OCI-LY7 (cell line): ENCODE results near the gene AMMECR1. TPM values are rescaled to one million over a fixed set of nuclear protein-coding genes. Genes with fewer than 3 reads are reported as not detected.

ENCODE experiments used
- BruUV-seq: library from RNA; stranded (reverse); fragments of 400-500 nt; replicated peaks from 2 replicates; lab custom pipeline; 2021; lab: Mats Ljungman, UMichigan
- CTCF ChIA-PET: fragments of 300-600 bp; sonication (Branson Sonifier 250); formaldehyde crosslinking; loops from one replicate; lab custom pipeline; 2022; ENCODE audit warnings: antibody characterized with exemption; ENCODE audit not compliant: unreplicated experiment; lab: Charles Lee
- POLR2A ChIA-PET: fragments of 300-600 bp; sonication (Branson Sonifier 250); formaldehyde crosslinking; loops from one replicate; lab custom pipeline; 2022; ENCODE audit warnings: antibody characterized with exemption; lab: Charles Lee
- DNase-seq: peaks from one replicate; pipeline ENCODE4 v3.0.0-alpha.2; 2015; ENCODE audit warnings: low spot score
- H2AFZ ChIP-seq: fragments of 200-600 bp; sonication (generic), shearing (Covaris generic); 2 replicates; pipeline ENCODE4 v1.6.1; 2014; ENCODE audit warnings: mild to moderate bottlenecking, antibody characterized with exemption, low read length, moderate library complexity
- H3K27ac ChIP-seq: fragments of 200-600 bp; sonication (generic); 2 replicates; pipeline ENCODE4 v1.5.1; 2014; ENCODE audit warnings: mixed run types, low read depth, mild to moderate bottlenecking, moderate library complexity, low read length, inconsistent platforms; ENCODE audit not compliant: poor library complexity, severe bottlenecking
- H3K36me3 ChIP-seq: fragments of 200-600 bp; sonication (generic); 2 replicates; pipeline ENCODE4 v1.6.1; 2014; ENCODE audit warnings: mild to moderate bottlenecking, antibody characterized with exemption, low read length, moderate library complexity, mixed read lengths; ENCODE audit not compliant: insufficient read depth
- H3K4me1 ChIP-seq: fragments of 200-600 bp; sonication (generic); 2 replicates; pipeline ENCODE4 v1.5.1; 2014; ENCODE audit warnings: mild to moderate bottlenecking, low read length; ENCODE audit not compliant: insufficient read depth, poor library complexity, severe bottlenecking
- H3K4me2 ChIP-seq: fragments of 200-600 bp; sonication (generic); 2 replicates; pipeline ENCODE4 v1.6.1; 2014; ENCODE audit warnings: mild to moderate bottlenecking, low read length
- H3K4me3 ChIP-seq: fragments of 200-600 bp; sonication (generic); 2 replicates; pipeline ENCODE4 v1.5.1; 2014; ENCODE audit warnings: mild to moderate bottlenecking, low read depth, low read length; ENCODE audit not compliant: poor library complexity, severe bottlenecking
- H3K79me2 ChIP-seq: fragments of 200-600 bp; sonication (generic); 2 replicates; pipeline ENCODE4 v1.6.1; 2016; ENCODE audit warnings: low read depth, mild to moderate bottlenecking, low read length, moderate library complexity, mixed read lengths; ENCODE audit not compliant: insufficient read depth
- H3K9me2 ChIP-seq: fragments of 200-600 bp; sonication (generic); 2 replicates; pipeline ENCODE4 v1.6.1; 2016; ENCODE audit warnings: mild to moderate bottlenecking, low read length, mixed read lengths; ENCODE audit not compliant: insufficient read depth
- H3K9me3 ChIP-seq: fragments of 200-600 bp; sonication (generic); 2 replicates; pipeline ENCODE4 v1.6.1; 2014; ENCODE audit warnings: mild to moderate bottlenecking, mixed run types, low read length, mixed read lengths
- H4K20me1 ChIP-seq: fragments of 200-600 bp; sonication (generic); 2 replicates; pipeline ENCODE4 v1.6.1; 2014; ENCODE audit warnings: mild to moderate bottlenecking, antibody characterized with exemption, low read length, moderate library complexity, mixed read lengths; ENCODE audit not compliant: insufficient read depth
- EZH2phosphoT487 ChIP-seq: fragments of 200-600 bp; sonication (generic); IDR thresholded peaks from 2 replicates; pipeline ENCODE4 v1.6.1; 2018; ENCODE audit warnings: low read depth, borderline replicate concordance, mild to moderate bottlenecking, mixed run types, antibody characterized with exemption, low read length, moderate library complexity, mixed read lengths
- intact Hi-C: fragments of 100-400 bp; cut with micrococcal nuclease; formaldehyde crosslinking; loops from one replicate; pipeline ENCODE4 v1.10.0; 2022; ENCODE audit not compliant: unreplicated experiment
- total RNA-seq, 2 experiments: library from RNA; depleted of rRNA in 1 of 2; stranded (reverse); fragments of >200 nt in 1 of 2; shearing (Covaris generic) in 1 of 2; gene quantifications; 2 replicates each; pipeline ENCODE4 v1.2.3, GENCODE V29; 2014 to 2022
- TF ChIP-seq, protein P1 (sequence below): fragments of 200-600 bp; sonication (generic); conservative IDR thresholded peaks from 2 replicates; pipeline ENCODE4 v1.5.1; 2014; ENCODE audit warnings: mild to moderate bottlenecking, antibody characterized with exemption, low read length, moderate library complexity, mixed read lengths

The AMMECR1 gene
- total RNA-seq, 2 experiments from 2014 or later, result 19.1 to 32.3 TPM

GRCh38 chrX:110204986-110205385 lies 112.9 kb downstream of the AMMECR1 start:
- Histone ChIP-seq H3K36me3 (no peaks in the 10 kb centered on the region; the same call in 1 of the 2 replicates), H3K79me2 (no peaks in the 10 kb centered on the region), H3K9me2 (no peaks in the 10 kb centered on the region), H3K4me2 (no peak overlapping the region), H4K20me1 (no peaks in the 10 kb centered on the region), H3K4me1 (no peaks in the 10 kb centered on the region), H3K4me3 (no peak overlapping the region), H3K9me3 (no peaks in the 10 kb centered on the region), H2AFZ (no peak overlapping the region), H3K27ac (no peak overlapping the region)
- BruUV-seq, result no TSS peak
- no peak for DNase-seq
- TF ChIP-seq, protein P1, sequence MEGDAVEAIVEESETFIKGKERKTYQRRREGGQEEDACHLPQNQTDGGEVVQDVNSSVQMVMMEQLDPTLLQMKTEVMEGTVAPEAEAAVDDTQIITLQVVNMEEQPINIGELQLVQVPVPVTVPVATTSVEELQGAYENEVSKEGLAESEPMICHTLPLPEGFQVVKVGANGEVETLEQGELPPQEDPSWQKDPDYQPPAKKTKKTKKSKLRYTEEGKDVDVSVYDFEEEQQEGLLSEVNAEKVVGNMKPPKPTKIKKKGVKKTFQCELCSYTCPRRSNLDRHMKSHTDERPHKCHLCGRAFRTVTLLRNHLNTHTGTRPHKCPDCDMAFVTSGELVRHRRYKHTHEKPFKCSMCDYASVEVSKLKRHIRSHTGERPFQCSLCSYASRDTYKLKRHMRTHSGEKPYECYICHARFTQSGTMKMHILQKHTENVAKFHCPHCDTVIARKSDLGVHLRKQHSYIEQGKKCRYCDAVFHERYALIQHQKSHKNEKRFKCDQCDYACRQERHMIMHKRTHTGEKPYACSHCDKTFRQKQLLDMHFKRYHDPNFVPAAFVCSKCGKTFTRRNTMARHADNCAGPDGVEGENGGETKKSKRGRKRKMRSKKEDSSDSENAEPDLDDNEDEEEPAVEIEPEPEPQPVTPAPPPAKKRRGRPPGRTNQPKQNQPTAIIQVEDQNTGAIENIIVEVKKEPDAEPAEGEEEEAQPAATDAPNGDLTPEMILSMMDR, result no peak
- TF ChIP-seq EZH2phosphoT487, result no peak
- CTCF ChIA-PET, result no interaction called here
- intact Hi-C loops, result no loop called here
- POLR2A ChIA-PET, result interaction anchor here (1.8 kb wide), 1 partner anchor 16 kb away, joined by 4 read pairs; no protein-coding TSS in a partner anchor

- no peak overlapping the region for H3K4me2 ChIP-seq
- no peak overlapping the region for H2AFZ ChIP-seq
- H3K79me2 ChIP-seq, result no peaks in the 10 kb centered on the region
- no peaks in the 10 kb centered on the region for H3K9me3 ChIP-seq
- ChIA-PET POLR2A (interaction anchor here (1.2 kb wide), 1 partner anchor 116 kb away, joined by 3 read pairs; the partner anchor contains the start of gene AMMECR1), CTCF (no interaction called here)
- H3K4me3 ChIP-seq, result no peak overlapping the region
- BruUV-seq, result no TSS peak
- DNase-seq, result no peak
- intact Hi-C loops, result no loop called here
- no peak for TF ChIP-seq EZH2phosphoT487
- TF ChIP-seq, protein P1, result no peak
- H3K4me1 ChIP-seq, result no peaks in the 10 kb centered on the region
- H3K36me3 ChIP-seq, result no peaks in the 10 kb centered on the region; the same call in 1 of the 2 replicates
- no peaks in the 10 kb centered on the region for H4K20me1 ChIP-seq
- H3K27ac ChIP-seq, result no peak overlapping the region
- H3K9me2 ChIP-seq, result no peaks in the 10 kb centered on the region
Observed at GRCh38 chrX:110201799-110202198, 116.1 kb downstream of the AMMECR1 start.

- H3K4me1 ChIP-seq, result no peaks in the 10 kb centered on the region
- TF ChIP-seq EZH2phosphoT487, result no peak
- TF ChIP-seq, protein P1, result no peak
- H3K9me2 ChIP-seq, result no peaks in the 10 kb centered on the region
- ChIA-PET CTCF (no interaction called here), POLR2A (no interaction called here)
- no peak for DNase-seq
- H3K4me3 ChIP-seq, result no peak overlapping the region
- H2AFZ ChIP-seq, result no peak overlapping the region
- intact Hi-C loops, result no loop called here
- H3K36me3 ChIP-seq, result no peaks in the 10 kb centered on the region
- no peaks in the 10 kb centered on the region for H3K9me3 ChIP-seq
- H3K79me2 ChIP-seq, result no peaks in the 10 kb centered on the region
- no peak overlapping the region for H3K4me2 ChIP-seq
- no TSS peak for BruUV-seq
- no peaks in the 10 kb centered on the region for H4K20me1 ChIP-seq
- H3K27ac ChIP-seq, result no peak overlapping the region
Observed at GRCh38 chrX:110194977-110195376, 122.9 kb downstream of the AMMECR1 start.
